ENCODE measurements around the gene POTEF.
"Not testable (repeated sequence)": the region's sequence is repeated elsewhere in the genome, so short reads cannot be mapped to it uniquely, and the experiment has no call there.

- not testable (repeated sequence) for TF ChIP-seq YY1 (IDR thresholded peaks at IDR 0.05); REST (IDR thresholded peaks at IDR 0.05); CTCF (IDR thresholded peaks at IDR 0.05; ENCODE audit: low read depth, low read length, missing input control); JUND (IDR thresholded peaks at IDR 0.05); GABPA (IDR thresholded peaks at IDR 0.05 in 1 of 2, conservative IDR thresholded peaks at IDR 0.05 in 1 of 2)
- TF ChIP-seq, protein P1, sequence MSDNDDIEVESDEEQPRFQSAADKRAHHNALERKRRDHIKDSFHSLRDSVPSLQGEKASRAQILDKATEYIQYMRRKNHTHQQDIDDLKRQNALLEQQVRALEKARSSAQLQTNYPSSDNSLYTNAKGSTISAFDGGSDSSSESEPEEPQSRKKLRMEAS (IDR thresholded peaks at IDR 0.05), result not testable (repeated sequence)
Measured at GRCh38 chr2:130166611-130167010, 37.6 kb upstream of the POTEF start.

Data from liver (tissue), 3 donors.